ENCODE measurements around the gene PLEKHB1. TPM values are rescaled to one million over a fixed set of nuclear protein-coding genes. Genes with fewer than 3 reads are reported as not detected.

The PLEKHB1 gene
- total and polyA plus RNA-seq, 11 donors = 0.82 to 36.3 (median 10.8) TPM

DNA sequence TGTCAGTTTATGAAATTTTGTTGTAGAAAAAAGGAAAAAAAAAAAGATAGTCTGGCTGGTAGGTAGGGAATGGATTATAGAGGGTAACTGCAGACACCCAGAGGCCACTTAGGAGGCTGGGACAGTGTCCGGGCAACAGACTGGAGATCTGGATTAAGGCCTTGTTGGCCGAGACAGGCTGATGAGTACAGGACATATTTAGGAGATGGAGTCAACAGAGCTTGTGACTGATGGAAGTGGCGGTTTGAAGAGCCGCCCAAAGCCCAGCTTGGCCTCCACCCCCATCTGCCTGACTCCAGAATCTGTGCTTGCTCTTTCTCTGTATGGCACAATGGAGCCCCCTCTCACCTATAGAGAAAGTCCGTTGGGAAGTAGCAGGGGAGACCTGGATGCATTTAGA, 7.6 kb downstream of the PLEKHB1 start:
- Histone ChIP-seq H3K27me3 (no peaks in the 10 kb centered on the region), H3K4me3 (no peak overlapping the region), H3K4me1 (peaks cover 0 to 13% (median 0%) of the 10 kb centered on the region in 12 donors), H3K9me3 (no peaks in the 10 kb centered on the region), H3K36me3 (no peaks in the 10 kb centered on the region), H3K27ac (peak overlapping the region in 2 of 12 donors; percentile 45 to 75)
- intact Hi-C loops (cut with DNase I) = no loop called here
- ATAC-seq (peak; percentile 57 to 89 (median 76)), DNase-seq (peak in 2 of 5 donors; percentile 33 to 46)
- no peak for TF ChIP-seq POLR2A (IDR thresholded peaks at IDR 0.05)
- TF ChIP-seq, protein P1, sequence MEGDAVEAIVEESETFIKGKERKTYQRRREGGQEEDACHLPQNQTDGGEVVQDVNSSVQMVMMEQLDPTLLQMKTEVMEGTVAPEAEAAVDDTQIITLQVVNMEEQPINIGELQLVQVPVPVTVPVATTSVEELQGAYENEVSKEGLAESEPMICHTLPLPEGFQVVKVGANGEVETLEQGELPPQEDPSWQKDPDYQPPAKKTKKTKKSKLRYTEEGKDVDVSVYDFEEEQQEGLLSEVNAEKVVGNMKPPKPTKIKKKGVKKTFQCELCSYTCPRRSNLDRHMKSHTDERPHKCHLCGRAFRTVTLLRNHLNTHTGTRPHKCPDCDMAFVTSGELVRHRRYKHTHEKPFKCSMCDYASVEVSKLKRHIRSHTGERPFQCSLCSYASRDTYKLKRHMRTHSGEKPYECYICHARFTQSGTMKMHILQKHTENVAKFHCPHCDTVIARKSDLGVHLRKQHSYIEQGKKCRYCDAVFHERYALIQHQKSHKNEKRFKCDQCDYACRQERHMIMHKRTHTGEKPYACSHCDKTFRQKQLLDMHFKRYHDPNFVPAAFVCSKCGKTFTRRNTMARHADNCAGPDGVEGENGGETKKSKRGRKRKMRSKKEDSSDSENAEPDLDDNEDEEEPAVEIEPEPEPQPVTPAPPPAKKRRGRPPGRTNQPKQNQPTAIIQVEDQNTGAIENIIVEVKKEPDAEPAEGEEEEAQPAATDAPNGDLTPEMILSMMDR (IDR thresholded peaks at IDR 0.05) = no peak
- WGBS, 4 donors = 61 to 85% (median 74%) methylated on average over 5 of the region's 5 CpGs

DNA sequence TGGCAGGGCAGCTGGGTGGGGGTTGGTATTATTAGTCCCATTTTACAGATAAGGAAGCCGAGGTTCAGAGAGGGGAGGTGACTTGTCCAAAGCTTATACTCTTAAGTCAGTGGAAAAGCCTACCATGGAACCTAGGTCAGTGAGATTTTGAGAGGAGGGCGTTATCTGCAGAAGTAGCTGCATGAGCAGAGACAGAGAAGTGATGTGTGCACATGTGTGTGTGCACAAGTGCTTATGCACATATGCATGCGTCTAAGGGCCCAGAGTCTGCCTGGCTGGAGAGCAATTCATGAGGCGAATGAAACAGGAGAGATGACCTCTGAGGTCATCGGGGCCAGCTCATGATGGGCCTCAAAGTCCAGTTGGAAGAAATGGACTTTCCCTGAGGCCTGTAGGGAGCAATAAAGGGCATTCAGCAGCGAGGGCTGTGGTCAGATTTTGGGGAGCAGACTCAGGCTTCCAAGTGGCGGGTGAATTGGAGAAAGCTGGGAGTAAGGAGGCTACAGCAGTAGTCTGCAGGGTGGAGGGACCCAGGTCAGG, 8.2 kb downstream of the PLEKHB1 start:
- Histone ChIP-seq H3K4me3 (no peak overlapping the region), H3K27ac (peak overlapping the region in 1 of 12 donors; percentile 75), H3K4me1 (peaks cover 0 to 13% (median 0%) of the 10 kb centered on the region in 12 donors), H3K9me3 (no peaks in the 10 kb centered on the region), H3K27me3 (no peaks in the 10 kb centered on the region), H3K36me3 (no peaks in the 10 kb centered on the region)
- ATAC-seq (no peak), DNase-seq (no peak)
- intact Hi-C loops (cut with DNase I) = loop anchor here in 1 of 10 donors (5.0 kb wide), 1 partner anchor 302 kb away; no protein-coding TSS in a partner anchor
- no peak for TF ChIP-seq POLR2A (IDR thresholded peaks at IDR 0.05)
- TF ChIP-seq, protein P1 (IDR thresholded peaks at IDR 0.05) = no peak
- 89 to 94% (median 92%) methylated on average over 7 of the region's 7 CpGs for WGBS, 4 donors

GRCh38 chr11:73655686-73656085, 9.3 kb downstream of the PLEKHB1 start:
- Histone ChIP-seq H3K27ac (no peak overlapping the region), H3K4me3 (no peak overlapping the region), H3K27me3 (no peaks in the 10 kb centered on the region), H3K4me1 (peaks cover 0 to 17% (median 4%) of the 10 kb centered on the region in 12 donors), H3K9me3 (no peaks in the 10 kb centered on the region), H3K36me3 (no peaks in the 10 kb centered on the region)
- no peak for TF ChIP-seq POLR2A (IDR thresholded peaks at IDR 0.05)
- intact Hi-C loops (cut with DNase I) = loop anchor here in 1 of 10 donors (5.0 kb wide), 1 partner anchor 303 kb away; no protein-coding TSS in a partner anchor
- ATAC-seq = no peak
- no peak for DNase-seq
- 92 to 98% (median 96%) methylated on average over 7 to 8 of the region's 8 CpGs for WGBS, 4 donors

DNA sequence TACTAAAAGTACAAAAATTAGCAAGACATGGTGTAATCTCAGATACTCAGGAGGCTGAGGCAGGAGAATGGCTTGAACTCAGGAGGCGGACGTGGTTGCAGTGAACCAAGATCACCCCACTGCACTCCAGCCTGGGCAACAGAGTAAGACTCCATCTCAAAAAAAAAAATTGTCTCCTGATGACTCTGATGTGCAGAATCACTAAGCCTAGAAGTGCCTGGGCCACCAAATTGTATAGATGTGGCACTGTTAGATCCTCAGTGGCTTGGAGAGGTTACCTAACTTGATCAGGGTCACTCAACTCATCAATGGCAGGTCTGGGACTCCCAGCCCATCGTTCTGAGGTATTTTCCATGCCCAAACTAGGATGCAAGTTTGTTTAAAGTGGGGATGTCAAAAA, 10.6 kb downstream of the PLEKHB1 start:
- WGBS, 4 donors = 77 to 98% (median 81%) methylated on average over 3 of the region's 3 CpGs
- H3K27ac ChIP-seq = no peak overlapping the region
- no peaks in the 10 kb centered on the region for H3K9me3 ChIP-seq
- intact Hi-C loops (cut with DNase I) = loop anchor here in 1 of 10 donors (5.0 kb wide), 1 partner anchor 305 kb away; no protein-coding TSS in a partner anchor
- peaks cover 0 to 25% (median 9%) of the 10 kb centered on the region in 12 donors for H3K4me1 ChIP-seq
- no peaks in the 10 kb centered on the region for H3K27me3 ChIP-seq
- no peak overlapping the region for H3K4me3 ChIP-seq
- ATAC-seq (no peak), DNase-seq (no peak)
- TF ChIP-seq POLR2A (IDR thresholded peaks at IDR 0.05) = no peak
- TF ChIP-seq, protein P1 (IDR thresholded peaks at IDR 0.05) = no peak
- H3K36me3 ChIP-seq = no peaks in the 10 kb centered on the region

Data from heart left ventricle (tissue), 16 donors.